GM12874 (cell line): ENCODE results near the gene KCNT2.

Experiments
- TF ChIP-seq, protein P1 (sequence below): IDR thresholded peaks from 2 replicates; pipeline ENCODE4 v1.5.1; 2011; ENCODE audit warnings: low read depth, mild to moderate bottlenecking, control low read depth, low read length, moderate library complexity; ENCODE audit not compliant: insufficient read depth

Gene KCNT2

DNA sequence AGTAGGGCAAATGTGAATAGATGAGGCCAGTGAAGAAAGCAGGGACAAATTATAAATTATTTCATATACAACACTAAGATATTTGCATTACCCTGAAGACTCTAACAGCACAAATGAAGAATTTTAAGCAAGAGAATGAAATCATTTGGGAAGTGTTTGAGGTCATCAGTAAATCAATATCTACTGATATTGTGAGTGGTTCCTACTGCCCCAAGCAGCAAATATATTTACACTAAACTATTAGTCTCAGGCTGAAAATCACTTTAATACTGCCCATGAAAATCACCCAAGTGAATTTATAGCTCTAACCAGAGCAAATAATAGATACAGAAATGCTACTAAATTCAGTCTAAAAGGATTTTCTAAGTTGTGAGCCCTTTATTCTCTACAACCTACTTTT lies 163.6 kb downstream of the KCNT2 start:
- TF ChIP-seq, protein P1, sequence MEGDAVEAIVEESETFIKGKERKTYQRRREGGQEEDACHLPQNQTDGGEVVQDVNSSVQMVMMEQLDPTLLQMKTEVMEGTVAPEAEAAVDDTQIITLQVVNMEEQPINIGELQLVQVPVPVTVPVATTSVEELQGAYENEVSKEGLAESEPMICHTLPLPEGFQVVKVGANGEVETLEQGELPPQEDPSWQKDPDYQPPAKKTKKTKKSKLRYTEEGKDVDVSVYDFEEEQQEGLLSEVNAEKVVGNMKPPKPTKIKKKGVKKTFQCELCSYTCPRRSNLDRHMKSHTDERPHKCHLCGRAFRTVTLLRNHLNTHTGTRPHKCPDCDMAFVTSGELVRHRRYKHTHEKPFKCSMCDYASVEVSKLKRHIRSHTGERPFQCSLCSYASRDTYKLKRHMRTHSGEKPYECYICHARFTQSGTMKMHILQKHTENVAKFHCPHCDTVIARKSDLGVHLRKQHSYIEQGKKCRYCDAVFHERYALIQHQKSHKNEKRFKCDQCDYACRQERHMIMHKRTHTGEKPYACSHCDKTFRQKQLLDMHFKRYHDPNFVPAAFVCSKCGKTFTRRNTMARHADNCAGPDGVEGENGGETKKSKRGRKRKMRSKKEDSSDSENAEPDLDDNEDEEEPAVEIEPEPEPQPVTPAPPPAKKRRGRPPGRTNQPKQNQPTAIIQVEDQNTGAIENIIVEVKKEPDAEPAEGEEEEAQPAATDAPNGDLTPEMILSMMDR: no peak

DNA sequence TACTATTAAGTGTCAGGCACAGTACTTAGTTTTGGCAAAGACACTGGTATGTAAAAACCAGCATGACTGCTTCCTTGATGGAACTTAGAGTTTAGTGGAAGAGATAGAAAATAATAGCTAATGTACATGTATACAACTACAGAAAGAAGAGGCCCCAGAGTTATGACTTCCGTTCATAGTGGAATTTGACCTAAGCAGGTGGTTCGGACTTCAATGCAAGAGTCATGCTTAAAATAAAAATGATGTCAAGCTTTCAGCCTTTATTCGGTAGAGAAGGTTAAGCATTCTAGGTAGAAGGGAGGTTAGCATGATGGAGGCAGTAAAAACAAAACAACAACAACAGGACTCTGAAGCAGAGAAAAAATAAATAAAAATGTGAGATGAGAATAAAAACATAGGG lies 165.9 kb downstream of the KCNT2 start:
- TF ChIP-seq, protein P1: no peak

DNA sequence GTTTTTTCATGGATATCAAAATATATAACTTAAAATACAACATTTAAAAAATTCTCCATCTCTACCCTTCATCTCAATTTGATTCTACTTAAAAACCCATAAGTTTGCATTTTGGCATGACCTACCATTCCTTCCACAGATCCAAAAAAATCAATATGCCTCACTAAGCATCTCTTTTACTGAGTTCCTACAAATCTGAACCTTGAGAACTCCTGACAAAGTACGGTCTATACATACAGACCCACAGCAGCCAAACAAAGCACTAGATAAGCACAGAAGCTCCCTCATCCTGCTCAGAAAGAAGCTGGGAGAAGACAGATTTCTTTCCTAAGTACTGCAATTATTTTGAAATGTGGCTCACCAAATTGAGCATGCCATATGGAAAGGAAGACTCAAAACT lies 167.5 kb downstream of the KCNT2 start:
- TF ChIP-seq, protein P1: no peak

DNA sequence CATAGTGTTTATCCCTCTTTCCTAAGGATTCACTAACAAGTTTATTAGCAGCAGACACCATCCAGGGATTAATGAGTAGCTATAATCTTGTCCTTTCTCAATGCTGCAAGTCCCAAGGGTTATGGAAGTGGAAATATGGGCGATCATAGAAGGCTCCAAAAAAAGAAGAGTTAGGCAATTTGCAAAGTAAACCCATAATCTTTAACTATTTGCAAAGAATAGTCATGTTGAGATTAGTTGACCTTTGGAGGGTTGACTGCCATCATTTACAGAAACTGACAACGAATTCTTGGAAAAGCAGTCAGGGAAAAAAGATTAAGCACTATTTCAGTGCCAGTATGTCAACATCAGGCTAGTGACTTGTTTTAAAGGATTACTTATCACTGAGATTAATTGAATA lies 169.9 kb downstream of the KCNT2 start:
- TF ChIP-seq, protein P1: no peak

DNA sequence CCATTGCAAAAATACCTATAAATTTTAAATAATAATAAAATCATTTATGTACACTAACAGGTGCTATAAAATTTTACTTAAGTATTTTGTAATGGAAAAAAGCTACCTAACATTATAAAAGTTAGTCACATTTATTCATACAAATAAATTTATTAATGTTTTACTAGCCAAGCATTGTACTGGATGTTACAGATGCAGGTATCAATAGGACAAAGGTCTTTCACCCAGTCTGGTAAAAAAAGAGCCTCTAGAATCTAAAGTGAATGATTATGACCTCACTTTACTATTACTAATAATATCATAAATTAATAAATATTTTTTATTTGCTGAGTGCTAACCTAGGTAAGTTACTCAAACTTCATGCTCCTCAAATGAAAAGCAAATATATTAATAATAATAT lies 170.6 kb downstream of the KCNT2 start:
- TF ChIP-seq, protein P1: no peak

DNA sequence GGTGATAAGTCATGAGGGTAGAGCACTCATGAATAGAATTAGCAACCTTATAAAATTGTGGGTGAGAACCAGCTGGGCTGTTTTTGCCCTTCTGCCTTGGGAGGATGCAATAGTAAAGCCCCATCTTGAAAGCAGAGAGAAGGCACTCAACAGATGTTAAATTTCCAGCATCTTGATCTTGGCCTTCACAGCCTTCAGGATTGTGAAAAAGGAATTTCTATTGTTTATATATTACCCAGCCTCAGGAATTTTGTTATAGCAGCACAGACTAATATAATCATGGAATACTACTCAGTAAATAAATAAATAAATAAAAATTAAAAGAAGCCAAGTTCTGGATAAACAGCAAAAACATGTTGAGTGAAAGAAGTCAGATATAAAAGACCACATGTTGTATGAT lies 175.2 kb downstream of the KCNT2 start:
- TF ChIP-seq, protein P1: no peak

DNA sequence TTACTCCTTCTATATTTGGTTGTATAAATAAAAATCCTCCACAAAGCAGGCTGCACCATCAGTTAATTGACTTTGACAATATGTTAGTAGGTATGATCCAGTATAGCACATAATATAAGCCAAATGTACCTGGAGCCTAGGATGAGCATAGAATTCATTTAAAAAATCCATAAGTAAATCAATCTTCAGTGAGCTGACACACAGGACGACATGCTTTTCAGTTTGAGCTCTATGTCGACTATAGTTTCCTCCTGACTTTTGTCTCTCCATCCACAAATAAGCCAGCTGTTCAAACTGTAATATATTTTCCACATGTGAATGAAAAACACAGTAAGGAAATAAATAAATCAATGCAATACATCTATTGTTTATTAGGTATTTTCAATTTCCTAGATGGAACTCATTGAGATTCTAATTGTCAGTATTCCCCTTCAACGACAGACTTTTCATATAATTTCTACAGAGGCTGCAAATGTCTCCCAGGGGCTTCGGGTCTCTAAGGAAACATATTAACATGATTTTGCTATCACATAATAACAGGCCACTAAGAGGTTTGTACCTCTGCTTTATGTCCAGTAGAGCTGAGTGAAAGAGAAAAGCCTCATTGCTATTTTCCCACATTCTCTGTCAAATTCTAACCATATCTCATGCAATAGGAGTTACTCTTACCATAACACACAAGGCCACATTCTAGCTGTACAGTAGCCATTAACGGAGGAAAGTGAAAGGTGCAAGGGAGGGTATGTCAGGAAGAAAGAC lies 180.1 kb downstream of the KCNT2 start:
- TF ChIP-seq, protein P1: no peak
